ENCODE results near the gene LRRD1. TPM values are rescaled to one million over a fixed set of nuclear protein-coding genes. Genes with fewer than 3 reads are reported as not detected.
"Not testable (repeated sequence)": the region's sequence is repeated elsewhere in the genome, so short reads cannot be mapped to it uniquely, and the experiment has no call there.

LRRD1 gene
- total and polyA plus RNA-seq, 7 donors = 0.08 TPM; not detected in 6

DNA sequence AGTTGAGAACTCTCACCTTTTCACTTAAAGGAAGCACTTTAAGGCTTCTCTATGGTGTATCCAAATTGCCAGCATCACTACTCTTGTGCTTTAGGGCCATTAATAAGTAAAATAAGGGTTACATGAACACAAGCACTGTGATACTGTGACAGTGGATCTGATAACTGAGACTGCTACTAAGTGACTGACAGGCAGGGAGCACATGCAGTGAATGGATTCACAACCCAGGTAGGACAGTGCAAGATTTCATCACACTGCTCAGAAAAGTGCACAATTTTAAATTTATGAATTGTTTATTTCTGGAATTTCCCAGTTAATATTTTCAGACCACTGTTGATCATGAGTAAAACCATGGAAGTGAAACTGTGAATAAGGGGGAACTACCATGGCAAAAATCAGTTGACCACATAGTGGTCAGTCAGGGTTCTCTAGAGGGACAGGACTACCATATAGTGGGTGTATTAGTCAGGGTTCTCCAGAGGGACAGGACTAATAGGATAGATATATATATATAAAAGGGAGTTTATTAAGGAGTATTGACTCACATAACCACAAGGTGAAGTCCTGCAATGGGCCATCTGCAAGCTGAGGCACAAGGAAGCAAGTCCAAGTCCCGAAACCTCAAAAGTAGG, 23.7 kb downstream of the LRRD1 start:
- Histone ChIP-seq H3K27me3 (ENCODE audit: insufficient read depth in 3 of 3, low read length in 2 of 3) (no peaks in the 10 kb centered on the region), H3K9me3 (no peaks in the 10 kb centered on the region), H3K4me3 (no peak overlapping the region), H3K27ac (no peak overlapping the region), H3K4me1 (no peaks in the 10 kb centered on the region), H3K36me3 (ENCODE audit: insufficient read depth in 1 of 2, low read depth in 1 of 2) (no peaks in the 10 kb centered on the region)
- ATAC-seq = no peak
- TF ChIP-seq CTCF (IDR thresholded peaks at IDR 0.05) = no peak
- no peak for DNase-seq
- WGBS, 3 donors = 95 to 100% (median 98%) methylated on average over 1 of the region's 1 CpG
- intact Hi-C loops (cut with DNase I) = no loop called here

- TF ChIP-seq CTCF (IDR thresholded peaks at IDR 0.05) = no peak
- no peak for ATAC-seq
These were observed 28.4 kb downstream of the LRRD1 start for GRCh38 chr7:92150450-92151017.

GRCh38 chr7:92149736-92150239, 29.2 kb downstream of the LRRD1 start:
- DNase-seq = no peak
- no peaks in the 10 kb centered on the region for H3K9me3 ChIP-seq
- 93 to 96% (median 95%) methylated on average over 5 of the region's 5 CpGs for WGBS, 3 donors
- intact Hi-C loops (cut with DNase I) = no loop called here
- no peaks in the 10 kb centered on the region for H3K36me3 ChIP-seq (ENCODE audit: insufficient read depth in 1 of 2, low read depth in 1 of 2)
- no peaks in the 10 kb centered on the region for H3K27me3 ChIP-seq (ENCODE audit: insufficient read depth in 3 of 3, low read length in 2 of 3)
- no peak overlapping the region for H3K27ac ChIP-seq
- H3K4me3 ChIP-seq = no peak overlapping the region
- ATAC-seq = no peak
- no peaks in the 10 kb centered on the region for H3K4me1 ChIP-seq
- no peak for TF ChIP-seq CTCF (IDR thresholded peaks at IDR 0.05)

More at GRCh38 chr7:92150450-92151017, 28.4 kb downstream of the LRRD1 start:
- intact Hi-C loops (cut with DNase I) = no loop called here
- H3K4me1 ChIP-seq = no peaks in the 10 kb centered on the region
- H3K4me3 ChIP-seq = no peak overlapping the region
- H3K27ac ChIP-seq = no peak overlapping the region
- no peaks in the 10 kb centered on the region for H3K27me3 ChIP-seq (ENCODE audit: insufficient read depth in 3 of 3, low read length in 2 of 3)
- no peaks in the 10 kb centered on the region for H3K9me3 ChIP-seq
- WGBS, 3 donors = 63 to 72% (median 70%) methylated on average over 1 of the region's 1 CpG
- DNase-seq = no peak
- H3K36me3 ChIP-seq (ENCODE audit: insufficient read depth in 1 of 2, low read depth in 1 of 2) = no peaks in the 10 kb centered on the region

- H3K4me3 ChIP-seq; ATAC-seq; H3K27me3 ChIP-seq (ENCODE audit: insufficient read depth in 3 of 3, low read length in 2 of 3); H3K9me3 ChIP-seq; intact Hi-C loops (cut with DNase I); H3K27ac ChIP-seq; H3K4me1 ChIP-seq; H3K36me3 ChIP-seq (ENCODE audit: insufficient read depth in 1 of 2, low read depth in 1 of 2); DNase-seq: not testable (repeated sequence)
- 92 to 93% (median 92%) methylated on average over 48 to 50 of the region's 50 CpGs for WGBS, 3 donors
These were observed 35.6 kb downstream of the LRRD1 start for GRCh38 chr7:92143192-92143880.

DNA sequence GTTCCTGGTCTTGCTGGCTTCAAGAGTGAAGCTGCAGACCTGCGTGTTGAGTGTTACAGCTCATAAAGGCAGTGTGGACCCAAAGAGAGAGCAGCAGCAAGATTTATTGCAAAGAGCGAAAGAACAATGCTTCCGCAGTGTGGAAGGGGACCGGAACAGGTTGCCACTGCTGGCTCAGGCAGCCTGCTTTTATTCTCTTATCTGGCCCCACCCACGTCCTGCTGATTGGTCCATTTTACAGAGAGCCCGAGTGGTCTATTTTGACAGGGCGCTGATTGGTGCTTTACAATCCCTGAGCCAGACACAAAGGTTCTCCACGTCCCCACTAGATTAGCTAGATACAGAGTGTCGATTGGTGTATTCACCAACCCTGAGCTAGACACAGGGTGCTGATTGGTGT, 36.2 kb downstream of the LRRD1 start:
- H3K4me3 ChIP-seq; H3K27me3 ChIP-seq (ENCODE audit: insufficient read depth in 3 of 3, low read length in 2 of 3); H3K9me3 ChIP-seq; DNase-seq; H3K27ac ChIP-seq; intact Hi-C loops (cut with DNase I); H3K36me3 ChIP-seq (ENCODE audit: insufficient read depth in 1 of 2, low read depth in 1 of 2); ATAC-seq; H3K4me1 ChIP-seq: not testable (repeated sequence)
- WGBS, 3 donors = 86 to 92% (median 91%) methylated on average over 9 of the region's 9 CpGs

All from psoas muscle (tissue), 8 donors.